HL-60 (cell line): ENCODE results near the gene KIAA1549.

ENCODE experiments used
- DNase-seq, 2 experiments: peaks; one replicate each; pipeline ENCODE4 v3.0.0-alpha.2; 2010 to 2020; ENCODE audit warnings: low read depth in 1 of 2, low spot score in 1 of 2
- H3K27ac ChIP-seq: fragments of 250-450 bp; sonication (Bioruptor Pico); replicated peaks from 2 replicates; pipeline ENCODE4 v1.5.1; 2020; ENCODE audit warnings: mild to moderate bottlenecking, moderate library complexity
- H3K27me3 ChIP-seq: fragments of 250-450 bp; sonication (Bioruptor Pico); 2 replicates; pipeline ENCODE4 v1.5.1; 2021; ENCODE audit warnings: mild to moderate bottlenecking, moderate library complexity; ENCODE audit not compliant: insufficient read depth, poor library complexity, severe bottlenecking
- H3K4me3 ChIP-seq: replicated peaks from 2 replicates; pipeline ENCODE4 v1.5.1; 2011; ENCODE audit warnings: mild to moderate bottlenecking, control low read depth, low read length; ENCODE audit not compliant: insufficient read depth
- GABPA ChIP-seq: IDR thresholded peaks from 2 replicates; pipeline ENCODE4 v1.6.1; 2012; ENCODE audit warnings: low read depth
- POLR2AphosphoS5 ChIP-seq: IDR thresholded peaks from 2 replicates; pipeline ENCODE4 v1.6.1; 2012; ENCODE audit warnings: low read depth
- SPI1 ChIP-seq: IDR thresholded peaks from 2 replicates; pipeline ENCODE4 v1.6.1; 2012; ENCODE audit warnings: low read depth, mild to moderate bottlenecking, borderline replicate concordance
- TF ChIP-seq, protein P1 (sequence below): IDR thresholded peaks from 2 replicates; pipeline ENCODE4 v1.6.1; 2012; ENCODE audit warnings: low read depth; ENCODE audit not compliant: insufficient replicate concordance
- TF ChIP-seq, protein P2 (sequence below): IDR thresholded peaks from one replicate; pipeline ENCODE4 v1.5.1; 2011; ENCODE audit warnings: low read length, control low read depth, inconsistent platforms; ENCODE audit not compliant: insufficient read depth

The KIAA1549 gene

DNA sequence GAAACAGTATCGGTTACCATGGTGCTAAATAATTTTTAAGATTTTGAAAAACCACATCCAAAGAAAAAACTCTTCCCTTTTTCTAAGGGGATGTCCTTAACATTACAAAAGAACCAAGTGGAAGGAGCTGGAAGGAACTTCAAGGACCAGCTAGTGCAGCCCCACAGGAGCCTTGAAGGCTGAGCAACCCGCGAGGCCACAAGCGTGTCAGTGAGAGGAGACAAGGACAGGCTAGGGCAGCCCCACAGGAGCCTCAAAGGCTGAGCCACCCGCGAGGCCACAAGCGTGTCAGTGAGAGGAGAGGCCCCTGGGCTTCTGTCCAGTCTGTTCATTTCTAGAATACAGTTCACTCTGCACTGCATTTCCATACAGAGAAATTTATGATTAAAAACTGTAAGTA is 103.1 kb downstream of the KIAA1549 start:
- H3K4me3 ChIP-seq: no peak overlapping the region
- H3K27ac ChIP-seq: no peak overlapping the region
- TF ChIP-seq POLR2AphosphoS5 (no peak), SPI1 (no peak), GABPA (no peak)
- TF ChIP-seq, protein P1, sequence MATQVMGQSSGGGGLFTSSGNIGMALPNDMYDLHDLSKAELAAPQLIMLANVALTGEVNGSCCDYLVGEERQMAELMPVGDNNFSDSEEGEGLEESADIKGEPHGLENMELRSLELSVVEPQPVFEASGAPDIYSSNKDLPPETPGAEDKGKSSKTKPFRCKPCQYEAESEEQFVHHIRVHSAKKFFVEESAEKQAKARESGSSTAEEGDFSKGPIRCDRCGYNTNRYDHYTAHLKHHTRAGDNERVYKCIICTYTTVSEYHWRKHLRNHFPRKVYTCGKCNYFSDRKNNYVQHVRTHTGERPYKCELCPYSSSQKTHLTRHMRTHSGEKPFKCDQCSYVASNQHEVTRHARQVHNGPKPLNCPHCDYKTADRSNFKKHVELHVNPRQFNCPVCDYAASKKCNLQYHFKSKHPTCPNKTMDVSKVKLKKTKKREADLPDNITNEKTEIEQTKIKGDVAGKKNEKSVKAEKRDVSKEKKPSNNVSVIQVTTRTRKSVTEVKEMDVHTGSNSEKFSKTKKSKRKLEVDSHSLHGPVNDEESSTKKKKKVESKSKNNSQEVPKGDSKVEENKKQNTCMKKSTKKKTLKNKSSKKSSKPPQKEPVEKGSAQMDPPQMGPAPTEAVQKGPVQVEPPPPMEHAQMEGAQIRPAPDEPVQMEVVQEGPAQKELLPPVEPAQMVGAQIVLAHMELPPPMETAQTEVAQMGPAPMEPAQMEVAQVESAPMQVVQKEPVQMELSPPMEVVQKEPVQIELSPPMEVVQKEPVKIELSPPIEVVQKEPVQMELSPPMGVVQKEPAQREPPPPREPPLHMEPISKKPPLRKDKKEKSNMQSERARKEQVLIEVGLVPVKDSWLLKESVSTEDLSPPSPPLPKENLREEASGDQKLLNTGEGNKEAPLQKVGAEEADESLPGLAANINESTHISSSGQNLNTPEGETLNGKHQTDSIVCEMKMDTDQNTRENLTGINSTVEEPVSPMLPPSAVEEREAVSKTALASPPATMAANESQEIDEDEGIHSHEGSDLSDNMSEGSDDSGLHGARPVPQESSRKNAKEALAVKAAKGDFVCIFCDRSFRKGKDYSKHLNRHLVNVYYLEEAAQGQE: no peak
- TF ChIP-seq, protein P2, sequence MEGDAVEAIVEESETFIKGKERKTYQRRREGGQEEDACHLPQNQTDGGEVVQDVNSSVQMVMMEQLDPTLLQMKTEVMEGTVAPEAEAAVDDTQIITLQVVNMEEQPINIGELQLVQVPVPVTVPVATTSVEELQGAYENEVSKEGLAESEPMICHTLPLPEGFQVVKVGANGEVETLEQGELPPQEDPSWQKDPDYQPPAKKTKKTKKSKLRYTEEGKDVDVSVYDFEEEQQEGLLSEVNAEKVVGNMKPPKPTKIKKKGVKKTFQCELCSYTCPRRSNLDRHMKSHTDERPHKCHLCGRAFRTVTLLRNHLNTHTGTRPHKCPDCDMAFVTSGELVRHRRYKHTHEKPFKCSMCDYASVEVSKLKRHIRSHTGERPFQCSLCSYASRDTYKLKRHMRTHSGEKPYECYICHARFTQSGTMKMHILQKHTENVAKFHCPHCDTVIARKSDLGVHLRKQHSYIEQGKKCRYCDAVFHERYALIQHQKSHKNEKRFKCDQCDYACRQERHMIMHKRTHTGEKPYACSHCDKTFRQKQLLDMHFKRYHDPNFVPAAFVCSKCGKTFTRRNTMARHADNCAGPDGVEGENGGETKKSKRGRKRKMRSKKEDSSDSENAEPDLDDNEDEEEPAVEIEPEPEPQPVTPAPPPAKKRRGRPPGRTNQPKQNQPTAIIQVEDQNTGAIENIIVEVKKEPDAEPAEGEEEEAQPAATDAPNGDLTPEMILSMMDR: no peak
- DNase-seq: no peak
- H3K27me3 ChIP-seq: no peaks in the 10 kb centered on the region

DNA sequence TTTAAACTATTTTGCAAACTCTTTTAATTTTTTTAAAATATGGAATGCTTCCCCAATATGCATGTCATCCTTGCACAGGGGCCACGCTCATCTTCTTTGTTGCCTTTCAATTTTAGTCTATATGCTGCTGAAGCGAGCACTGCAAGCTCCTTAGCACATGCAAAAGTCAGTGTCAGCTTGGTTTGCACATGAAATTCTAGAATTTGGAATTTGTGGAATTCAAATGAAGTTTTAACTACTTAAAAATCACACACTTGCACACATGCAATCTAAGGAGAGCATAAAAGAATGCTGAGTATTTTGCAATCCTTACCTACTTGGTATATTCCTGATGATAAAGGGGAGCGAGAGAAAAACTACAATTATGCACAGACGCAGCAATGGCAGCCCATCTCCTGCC is 104.9 kb downstream of the KIAA1549 start:
- DNase-seq: no peak
- TF ChIP-seq SPI1 (no peak), GABPA (no peak), POLR2AphosphoS5 (no peak)
- TF ChIP-seq, protein P2: no peak
- TF ChIP-seq, protein P1: no peak
- Histone ChIP-seq H3K4me3 (no peak overlapping the region), H3K27me3 (no peaks in the 10 kb centered on the region), H3K27ac (no peak overlapping the region)

DNA sequence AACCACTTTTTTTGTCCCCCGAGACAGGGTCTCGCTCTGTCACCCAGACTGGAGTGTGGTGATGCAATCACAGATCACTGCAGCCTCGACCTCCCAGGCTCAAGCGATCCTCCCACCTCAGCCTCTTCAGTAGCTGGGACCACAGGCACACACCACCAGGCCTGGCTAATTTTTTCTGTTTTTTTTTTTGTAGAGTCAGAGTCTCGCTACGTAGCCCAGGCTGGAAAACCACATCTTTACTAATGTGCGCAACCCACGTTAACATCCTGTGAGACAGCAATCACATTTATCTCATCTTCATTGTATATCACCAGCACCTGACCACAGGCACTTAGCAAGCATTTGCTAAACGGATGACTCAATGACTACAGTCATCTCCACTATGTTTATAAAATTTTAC is 105.4 kb downstream of the KIAA1549 start:
- DNase-seq: no peak
- Histone ChIP-seq H3K27ac (no peak overlapping the region), H3K4me3 (no peak overlapping the region), H3K27me3 (no peaks in the 10 kb centered on the region)
- TF ChIP-seq POLR2AphosphoS5: no peak

DNA sequence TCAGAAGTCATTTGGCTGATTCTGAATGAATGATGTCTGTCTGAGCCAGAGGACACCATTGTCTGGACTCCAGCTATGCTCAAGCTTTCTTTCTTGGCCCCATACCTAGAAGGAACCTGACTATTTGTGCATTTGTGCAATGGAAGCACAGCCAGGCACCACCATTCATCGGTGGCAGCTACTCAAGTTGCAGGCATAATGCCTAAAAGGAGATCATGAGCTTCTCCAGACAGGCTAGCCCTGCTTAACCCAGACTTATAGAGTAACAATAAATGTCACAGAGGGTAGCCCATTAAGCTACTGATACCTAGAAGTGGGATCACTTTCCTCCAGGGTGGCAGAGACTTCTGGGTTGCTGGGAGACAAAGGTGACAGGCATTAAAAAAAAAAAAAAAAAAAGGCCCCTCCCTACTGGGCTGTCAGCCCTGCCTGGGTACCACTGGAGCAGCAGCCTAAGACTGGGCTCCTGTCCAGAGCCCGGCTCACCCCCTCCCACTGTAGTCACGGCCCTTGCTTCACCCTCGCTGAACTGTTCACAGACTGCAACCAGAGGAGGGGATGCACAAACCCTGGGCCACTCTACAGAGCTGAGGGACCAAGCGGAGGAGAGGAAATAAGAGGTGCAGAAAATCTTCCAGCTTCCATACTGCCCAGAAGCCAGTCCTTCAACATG is 107.8 kb downstream of the KIAA1549 start:
- H3K27me3 ChIP-seq: no peaks in the 10 kb centered on the region
- H3K27ac ChIP-seq: no peak overlapping the region
- TF ChIP-seq GABPA (no peak), SPI1 (no peak), POLR2AphosphoS5 (no peak)
- TF ChIP-seq, protein P1: no peak
- TF ChIP-seq, protein P2: no peak
- DNase-seq: no peak
- no peak overlapping the region for H3K4me3 ChIP-seq
